ENCODE measurements around the gene PWP1. TPM values are rescaled to one million over a fixed set of nuclear protein-coding genes. Genes with fewer than 3 reads are reported as not detected.

Gene PWP1
- total RNA-seq, 4 donors from 2014 or later = 60.7 to 70.8 (median 69.0) TPM

DNA sequence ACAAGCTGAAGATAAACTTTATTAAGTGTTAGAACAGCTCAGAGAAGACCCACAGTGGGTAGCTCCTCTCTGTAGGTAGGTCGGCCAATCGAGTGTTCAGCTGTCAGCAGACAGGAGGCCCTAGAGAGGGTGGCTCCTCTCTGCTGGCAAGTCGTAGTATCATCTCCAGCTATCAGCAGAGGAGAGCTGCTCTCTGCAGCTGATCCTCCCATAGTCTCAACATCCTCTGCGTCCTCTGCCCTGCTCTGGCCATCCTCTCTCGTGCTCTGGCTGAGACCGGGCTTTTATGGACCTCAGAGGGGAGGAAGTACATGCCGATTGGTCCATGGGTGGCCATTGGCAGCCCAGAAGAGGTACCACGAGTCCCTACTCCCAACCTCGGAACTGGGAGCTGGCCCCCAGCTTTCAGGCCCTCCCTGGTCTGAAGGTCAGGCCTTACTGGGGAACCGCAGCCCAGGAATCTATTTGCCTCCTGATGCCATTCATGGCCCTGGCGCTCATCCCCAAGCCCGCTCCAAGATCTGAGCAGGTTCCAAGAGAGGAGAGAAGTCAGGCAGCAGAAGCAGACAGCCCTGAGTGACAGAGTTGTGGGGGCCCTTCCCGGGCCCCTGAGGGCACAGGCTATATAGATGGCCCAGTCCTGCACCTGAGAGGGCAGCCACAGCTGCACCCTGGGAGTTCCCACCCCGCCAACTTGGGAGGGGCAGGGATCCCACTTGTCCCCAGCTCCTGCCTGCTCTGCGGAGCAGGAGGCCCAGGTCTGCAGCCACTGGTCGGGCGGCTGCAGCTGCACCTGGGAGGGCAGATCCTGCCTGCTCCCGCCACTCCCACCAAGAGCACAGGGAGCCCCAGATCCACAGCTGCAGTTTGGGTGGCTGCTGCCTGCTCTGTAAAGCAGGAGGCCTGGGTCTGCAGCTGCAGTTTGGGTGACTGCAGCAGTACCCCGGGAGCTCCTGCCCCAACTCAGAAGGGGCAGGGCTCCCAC, 3.5 kb upstream of the PWP1 start:
- TF ChIP-seq, protein P1, sequence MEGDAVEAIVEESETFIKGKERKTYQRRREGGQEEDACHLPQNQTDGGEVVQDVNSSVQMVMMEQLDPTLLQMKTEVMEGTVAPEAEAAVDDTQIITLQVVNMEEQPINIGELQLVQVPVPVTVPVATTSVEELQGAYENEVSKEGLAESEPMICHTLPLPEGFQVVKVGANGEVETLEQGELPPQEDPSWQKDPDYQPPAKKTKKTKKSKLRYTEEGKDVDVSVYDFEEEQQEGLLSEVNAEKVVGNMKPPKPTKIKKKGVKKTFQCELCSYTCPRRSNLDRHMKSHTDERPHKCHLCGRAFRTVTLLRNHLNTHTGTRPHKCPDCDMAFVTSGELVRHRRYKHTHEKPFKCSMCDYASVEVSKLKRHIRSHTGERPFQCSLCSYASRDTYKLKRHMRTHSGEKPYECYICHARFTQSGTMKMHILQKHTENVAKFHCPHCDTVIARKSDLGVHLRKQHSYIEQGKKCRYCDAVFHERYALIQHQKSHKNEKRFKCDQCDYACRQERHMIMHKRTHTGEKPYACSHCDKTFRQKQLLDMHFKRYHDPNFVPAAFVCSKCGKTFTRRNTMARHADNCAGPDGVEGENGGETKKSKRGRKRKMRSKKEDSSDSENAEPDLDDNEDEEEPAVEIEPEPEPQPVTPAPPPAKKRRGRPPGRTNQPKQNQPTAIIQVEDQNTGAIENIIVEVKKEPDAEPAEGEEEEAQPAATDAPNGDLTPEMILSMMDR (IDR thresholded peaks at IDR 0.05; ENCODE audit: low read depth) = no peak

GRCh38 chr12:107684029-107684795, 1.4 kb upstream of the PWP1 start:
- TF ChIP-seq, protein P1 (IDR thresholded peaks at IDR 0.05; ENCODE audit: low read depth) = no peak

DNA sequence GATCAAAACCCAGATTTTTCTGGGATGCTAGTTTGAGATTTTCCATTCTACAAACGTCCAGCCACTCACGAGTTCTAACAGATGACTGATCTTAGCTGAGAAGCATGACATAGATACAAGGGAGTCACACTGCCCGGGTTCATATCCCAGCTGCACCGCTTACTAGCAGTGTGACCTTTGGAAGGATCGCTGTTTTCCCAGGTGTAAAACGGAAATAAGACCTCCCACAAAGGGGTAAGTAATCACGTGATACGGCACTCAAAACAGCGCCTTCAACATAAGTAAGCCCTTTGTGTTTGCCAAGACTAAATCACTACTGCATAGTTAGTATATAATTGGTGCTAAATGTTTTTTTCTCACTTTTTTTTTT, 624 bp upstream of the PWP1 start:
- TF ChIP-seq, protein P1 (IDR thresholded peaks at IDR 0.05; ENCODE audit: low read depth) = no peak

GRCh38 chr12:107702106-107702505, 16.5 kb downstream of the PWP1 start:
- TF ChIP-seq, protein P1 (IDR thresholded peaks at IDR 0.05; ENCODE audit: low read depth) = no peak

DNA sequence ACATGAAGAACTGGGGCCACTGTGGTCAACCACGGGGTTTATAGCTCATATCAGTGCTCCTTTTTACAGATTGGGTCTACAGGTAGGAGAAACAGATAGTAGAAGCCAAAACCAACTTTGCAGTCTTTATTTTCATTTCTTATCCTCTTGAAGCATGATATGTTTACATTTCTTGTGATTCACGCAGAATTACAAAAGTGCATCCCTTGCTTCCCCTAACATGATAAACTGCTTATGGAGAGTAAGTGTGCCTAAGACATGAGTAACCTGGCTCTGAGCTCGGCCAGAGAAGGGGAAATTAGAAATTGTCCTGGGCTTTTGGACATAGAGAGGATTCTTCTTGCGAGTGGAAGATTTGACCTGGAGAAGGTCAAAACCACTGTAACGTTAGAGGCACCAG, 18.4 kb downstream of the PWP1 start:
- TF ChIP-seq, protein P1 (IDR thresholded peaks at IDR 0.05; ENCODE audit: low read depth) = no peak

- TF ChIP-seq, protein P1 (IDR thresholded peaks at IDR 0.05; ENCODE audit: low read depth) = no peak
These were observed 30.2 kb downstream of the PWP1 start for GRCh38 chr12:107715780-107716179.

- TF ChIP-seq, protein P1 (IDR thresholded peaks at IDR 0.05; ENCODE audit: low read depth) = no peak
These were observed 33.0 kb downstream of the PWP1 start for GRCh38 chr12:107718606-107719005.
